GM13977 (cell line): ENCODE measurements around the gene MS4A4E.
"Not testable (repeated sequence)": the region's sequence is repeated elsewhere in the genome, so short reads cannot be mapped to it uniquely, and the experiment has no call there.

Experiments
- DNase-seq: peaks from one replicate; pipeline ENCODE4 v3.0.0; 2012; ENCODE audit warnings: low spot score
- CTCF ChIP-seq: IDR thresholded peaks from 2 replicates; pipeline ENCODE4 v1.5.1; 2012; ENCODE audit warnings: mild to moderate bottlenecking, control low read depth; ENCODE audit not compliant: insufficient read depth; ENCODE audit errors: extremely low read depth, missing control alignments
- in situ Hi-C: fragments of 300-500 bp; cut with MboI; formaldehyde crosslinking; loops from one replicate; pipeline ENCODE4 v1.12.0; 2022; ENCODE audit warnings: low sequenced_read_pairs, low pct_unique_long_range_greater_than_20kb, mixed read lengths, inconsistent platforms; ENCODE audit not compliant: unreplicated experiment

MS4A4E gene

GRCh38 chr11:60155931-60156330, 87.0 kb downstream of the MS4A4E start:
- TF ChIP-seq CTCF: no peak
- DNase-seq: no peak
- in situ Hi-C loops: no loop called here

- DNase-seq, in situ Hi-C loops: not testable (repeated sequence)
These were observed 90.2 kb downstream of the MS4A4E start for GRCh38 chr11:60152727-60153126.

- no peak for DNase-seq
- TF ChIP-seq CTCF: no peak
- in situ Hi-C loops: no loop called here
These were observed 92.7 kb downstream of the MS4A4E start for GRCh38 chr11:60150279-60150678.
